GM23338 (cell line): Measurements from ENCODE around the gene NDNF. TPM values are rescaled to one million over a fixed set of nuclear protein-coding genes. Genes with fewer than 3 reads are reported as not detected.

Experiments used
- ATAC-seq: fragments of 200-7000 bp; cut with Tn5 transposase; 3 replicates; pipeline ENCODE4 v1.9.1; 2020
- DNase-seq: peaks from one replicate; pipeline ENCODE4 v3.0.0-alpha.2; 2015; ENCODE audit warnings: low spot score
- H2AFZ ChIP-seq: fragments of 200-600 bp; sonication (generic); 2 replicates; pipeline ENCODE4 v1.8.0; 2016; ENCODE audit warnings: antibody characterized with exemption, mild to moderate bottlenecking, moderate library complexity
- H3F3A ChIP-seq: fragments of 200-600 bp; sonication (generic); replicated peaks from 2 replicates; pipeline ENCODE4 v1.8.0; 2017; ENCODE audit warnings: antibody characterized with exemption, mixed run types, low read depth
- H3K27ac ChIP-seq: fragments of 200-600 bp; sonication (generic); 2 replicates; pipeline ENCODE4 v1.6.1; 2016; ENCODE audit warnings: low read depth
- H3K27me3 ChIP-seq: fragments of 200-600 bp; sonication (generic); 2 replicates; pipeline ENCODE4 v1.8.0; 2016; ENCODE audit warnings: mild to moderate bottlenecking, mixed run types, moderate library complexity; ENCODE audit not compliant: insufficient read depth
- H3K36me3 ChIP-seq: fragments of 200-600 bp; sonication (generic); 2 replicates; pipeline ENCODE4 v1.8.0; 2016; ENCODE audit warnings: mild to moderate bottlenecking; ENCODE audit not compliant: insufficient read depth
- H3K4me1 ChIP-seq: fragments of 200-600 bp; sonication (generic); 2 replicates; pipeline ENCODE4 v1.8.0; 2016; ENCODE audit warnings: mild to moderate bottlenecking, moderate library complexity; ENCODE audit not compliant: insufficient read depth
- H3K4me2 ChIP-seq: fragments of 200-600 bp; sonication (generic); 2 replicates; pipeline ENCODE4 v1.7.1; 2017; ENCODE audit warnings: mixed run types
- H3K4me3 ChIP-seq: fragments of 200-600 bp; sonication (generic); 2 replicates; pipeline ENCODE4 v1.6.1; 2016; ENCODE audit warnings: mixed run types
- H3K79me2 ChIP-seq: fragments of 200-600 bp; sonication (generic); replicated peaks from 2 replicates; pipeline ENCODE4 v1.8.0; 2017; ENCODE audit warnings: mild to moderate bottlenecking; ENCODE audit not compliant: insufficient read depth
- H3K9me2 ChIP-seq: fragments of 200-600 bp; sonication (generic); 2 replicates; pipeline ENCODE4 v1.8.0; 2017; ENCODE audit not compliant: insufficient read depth
- H4K20me1 ChIP-seq: fragments of 200-600 bp; sonication (generic); replicated peaks from 2 replicates; pipeline ENCODE4 v1.8.0; 2017; ENCODE audit warnings: mild to moderate bottlenecking; ENCODE audit not compliant: insufficient read depth
- H3K27ac Mint-ChIP-seq: 2 replicates; pipeline ENCODE4 v1.8.0; 2020; ENCODE audit warnings: inconsistent platforms, mild to moderate bottlenecking, moderate library complexity, mixed read lengths
- H3K27me3 Mint-ChIP-seq: 3 replicates; pipeline ENCODE4 v1.8.0; 2022; ENCODE audit warnings: low read depth, mild to moderate bottlenecking, moderate library complexity, mixed read lengths, inconsistent platforms; ENCODE audit not compliant: insufficient read depth, poor library complexity
- H3K36me3 Mint-ChIP-seq: 3 replicates; pipeline ENCODE4 v1.8.0; 2021; ENCODE audit warnings: low read depth, mild to moderate bottlenecking, inconsistent platforms, moderate library complexity, mixed read lengths
- H3K4me1 Mint-ChIP-seq: 3 replicates; pipeline ENCODE4 v1.8.0; 2020; ENCODE audit warnings: mild to moderate bottlenecking, inconsistent platforms, mixed read lengths
- H3K4me3 Mint-ChIP-seq: 3 replicates; pipeline ENCODE4 v1.8.0; 2021; ENCODE audit warnings: moderate library complexity, mild to moderate bottlenecking, inconsistent platforms, mixed read lengths
- H3K9me3 Mint-ChIP-seq: 3 replicates; pipeline ENCODE4 v1.8.0; 2020; ENCODE audit warnings: moderate library complexity, mild to moderate bottlenecking, inconsistent platforms, mixed read lengths
- CREB1 ChIP-seq: fragments of 250-450 bp; sonication (Bioruptor Pico); IDR thresholded peaks from 2 replicates; pipeline ENCODE4 v1.5.0; 2020; ENCODE audit warnings: low read depth, mild to moderate bottlenecking, moderate library complexity
- CTCF ChIP-seq, 2 experiments: fragments of 200-600 bp in 1 of 2; sonication (generic) in 1 of 2; conservative IDR thresholded peaks; 2 replicates each; pipeline versions ENCODE4 v1.5.1 to v1.6.1; 2016 to 2017; ENCODE audit warnings: antibody characterized with exemption in 2 of 2, low read depth in 2 of 2, mild to moderate bottlenecking in 2 of 2, moderate library complexity in 1 of 2
- ETS1 ChIP-seq: IDR thresholded peaks from 2 replicates; pipeline ENCODE4 v1.6.1; 2016; ENCODE audit warnings: antibody characterized with exemption
- EZH2 ChIP-seq: fragments of 200-600 bp; sonication (generic); IDR thresholded peaks from one replicate; pipeline ENCODE4 v1.8.0; 2017; ENCODE audit warnings: antibody characterized with exemption, mild to moderate bottlenecking, low read depth; ENCODE audit not compliant: unreplicated experiment
- NANOG ChIP-seq: IDR thresholded peaks from 2 replicates; pipeline ENCODE4 v1.6.1; 2016; ENCODE audit warnings: antibody characterized with exemption, borderline replicate concordance
- POLR2AphosphoS5 ChIP-seq: IDR thresholded peaks from 2 replicates; pipeline ENCODE4 v1.6.1; 2016; ENCODE audit warnings: antibody characterized with exemption, low read depth
- REST ChIP-seq: IDR thresholded peaks from one replicate; pipeline ENCODE4 v1.6.1; 2018; ENCODE audit warnings: antibody characterized with exemption; ENCODE audit not compliant: unreplicated experiment
- STAT1 ChIP-seq: IDR thresholded peaks from one replicate; pipeline ENCODE4 v1.6.1; 2016; ENCODE audit warnings: antibody characterized with exemption; ENCODE audit not compliant: unreplicated experiment
- ZNF114 ChIP-seq: fragments of 250-450 bp; sonication (Bioruptor Pico); IDR thresholded peaks from 2 replicates; pipeline ENCODE4 v1.5.0; 2020; ENCODE audit warnings: mild to moderate bottlenecking, moderate library complexity
- ZNF331 ChIP-seq: fragments of 250-450 bp; sonication (Bioruptor Pico); IDR thresholded peaks from 2 replicates; pipeline ENCODE4 v1.5.0; 2020; ENCODE audit warnings: low read depth, mild to moderate bottlenecking, moderate library complexity
- polyA plus RNA-seq: library from polyadenylated mRNA; unstranded; fragments of >200 nt; fragmentation: Nextera tagmentation; extraction: Ambion mirVana; gene quantifications from 2 replicates; pipeline ENCODE4 v1.2.1, GENCODE V29; 2016
- total RNA-seq: library from RNA; depleted of rRNA; stranded (reverse); fragments of >200 nt; shearing (Covaris generic); gene quantifications from 2 replicates; pipeline ENCODE4 v1.2.3, GENCODE V29; 2014

Gene NDNF
- total and polyA plus RNA-seq, 2 experiments from 2014 or later: 0.31 to 0.73 TPM

GRCh38 chr4:121100093-121100775 lies 27.9 kb upstream of the NDNF start:
- H3K9me3 Mint-ChIP-seq: no peaks in the 10 kb centered on the region
- no peaks in the 10 kb centered on the region for H3F3A ChIP-seq
- H2AFZ ChIP-seq: no peak overlapping the region
- DNase-seq (no peak), ATAC-seq (no peak)
- H3K27ac Mint-ChIP-seq: no peak overlapping the region
- no peaks in the 10 kb centered on the region for H3K36me3 Mint-ChIP-seq
- no peak overlapping the region for H3K4me3 ChIP-seq
- no peak overlapping the region for H3K4me2 ChIP-seq
- no peaks in the 10 kb centered on the region for H3K4me1 ChIP-seq
- H3K9me2 ChIP-seq: no peaks in the 10 kb centered on the region
- H3K79me2 ChIP-seq: no peaks in the 10 kb centered on the region
- no peaks in the 10 kb centered on the region for H4K20me1 ChIP-seq
- no peaks in the 10 kb centered on the region for H3K27me3 ChIP-seq
- H3K27me3 Mint-ChIP-seq: peaks cover 2% of the 10 kb centered on the region
- TF ChIP-seq ETS1 (no peak), EZH2 (no peak), REST (no peak), CREB1 (no peak), ZNF331 (CRISPR knock-in tag) (no peak), POLR2AphosphoS5 (no peak), ZNF114 (CRISPR knock-in tag) (no peak), STAT1 (no peak), CTCF (conservative IDR thresholded peaks at IDR 0.05; ENCODE audit: low read depth in 2 of 2) (no peak), NANOG (no peak)
- no peak overlapping the region for H3K4me3 Mint-ChIP-seq
- H3K4me1 Mint-ChIP-seq: no peaks in the 10 kb centered on the region
- H3K36me3 ChIP-seq: no peaks in the 10 kb centered on the region
- no peak overlapping the region for H3K27ac ChIP-seq
